ENCODE measurements around the gene CHRNB2.
"Not testable (repeated sequence)": the region's sequence is repeated elsewhere in the genome, so short reads cannot be mapped to it uniquely, and the experiment has no call there.

Gene CHRNB2

DNA sequence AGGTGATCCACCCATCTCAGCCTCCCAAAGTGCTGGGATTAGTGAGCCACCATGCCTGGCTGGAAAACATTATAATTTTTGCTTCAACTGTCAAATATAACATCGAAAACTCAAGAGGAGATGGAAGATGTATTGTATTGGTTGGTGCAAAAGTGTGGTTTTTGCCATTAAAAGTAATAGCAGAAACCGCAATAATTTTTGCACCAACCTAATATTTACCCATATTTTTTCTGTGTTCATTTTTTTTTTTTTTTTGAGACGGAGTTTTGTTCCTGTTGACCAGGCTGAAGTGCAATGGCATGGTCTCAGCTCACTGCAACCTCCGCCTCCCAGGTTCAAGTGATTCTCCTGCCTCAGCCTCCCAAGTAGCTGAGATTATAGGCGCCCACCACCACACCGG lies 38.3 kb upstream of the CHRNB2 start:
- no peak for DNase-seq
- TF ChIP-seq EZH2phosphoT487 (IDR thresholded peaks at IDR 0.05; ENCODE audit: low read length) = no peak
- no peak for TF ChIP-seq CTCF (IDR thresholded peaks at IDR 0.05; ENCODE audit: low read length)
- no peak for TF ChIP-seq EZH2 (optimal IDR thresholded peaks at IDR 0.05; ENCODE audit: low read depth, low read length)
- H3K4me2 ChIP-seq (ENCODE audit: low read depth, low read length) = no peak overlapping the region
- H3K27ac ChIP-seq (ENCODE audit: low read length) = no peak overlapping the region
- no peaks in the 10 kb centered on the region for H3K36me3 ChIP-seq (replicated peaks; ENCODE audit: insufficient read depth, low read length)
- H3K9me2 ChIP-seq (replicated peaks; ENCODE audit: insufficient read depth, low read length) = no peaks in the 10 kb centered on the region
- no peak overlapping the region for H2AFZ ChIP-seq (ENCODE audit: low read length)
- no peaks in the 10 kb centered on the region for H4K20me1 ChIP-seq (ENCODE audit: insufficient read depth, low read length)
- no peak overlapping the region for H3K4me3 ChIP-seq (ENCODE audit: low read length)
- H3K4me1 ChIP-seq (ENCODE audit: low read length) = no peaks in the 10 kb centered on the region
- no peak overlapping the region for H3K9ac ChIP-seq (ENCODE audit: low read length)
- H3K9me3 ChIP-seq (replicated peaks; ENCODE audit: insufficient read depth, low read length) = no peaks in the 10 kb centered on the region
- no peaks in the 10 kb centered on the region for H3F3A ChIP-seq (ENCODE audit: insufficient read depth, low read length)
- no peaks in the 10 kb centered on the region for H3K27me3 ChIP-seq (replicated peaks; ENCODE audit: insufficient read depth, low read length)
- H3K79me2 ChIP-seq (ENCODE audit: low read length) = no peaks in the 10 kb centered on the region

- H3K4me3 ChIP-seq (ENCODE audit: low read length); H3K27ac ChIP-seq (ENCODE audit: low read length); H3K27me3 ChIP-seq (replicated peaks; ENCODE audit: insufficient read depth, low read length): not testable (repeated sequence)
These were observed 35.6 kb upstream of the CHRNB2 start for GRCh38 chr1:154531950-154532349.

DNA sequence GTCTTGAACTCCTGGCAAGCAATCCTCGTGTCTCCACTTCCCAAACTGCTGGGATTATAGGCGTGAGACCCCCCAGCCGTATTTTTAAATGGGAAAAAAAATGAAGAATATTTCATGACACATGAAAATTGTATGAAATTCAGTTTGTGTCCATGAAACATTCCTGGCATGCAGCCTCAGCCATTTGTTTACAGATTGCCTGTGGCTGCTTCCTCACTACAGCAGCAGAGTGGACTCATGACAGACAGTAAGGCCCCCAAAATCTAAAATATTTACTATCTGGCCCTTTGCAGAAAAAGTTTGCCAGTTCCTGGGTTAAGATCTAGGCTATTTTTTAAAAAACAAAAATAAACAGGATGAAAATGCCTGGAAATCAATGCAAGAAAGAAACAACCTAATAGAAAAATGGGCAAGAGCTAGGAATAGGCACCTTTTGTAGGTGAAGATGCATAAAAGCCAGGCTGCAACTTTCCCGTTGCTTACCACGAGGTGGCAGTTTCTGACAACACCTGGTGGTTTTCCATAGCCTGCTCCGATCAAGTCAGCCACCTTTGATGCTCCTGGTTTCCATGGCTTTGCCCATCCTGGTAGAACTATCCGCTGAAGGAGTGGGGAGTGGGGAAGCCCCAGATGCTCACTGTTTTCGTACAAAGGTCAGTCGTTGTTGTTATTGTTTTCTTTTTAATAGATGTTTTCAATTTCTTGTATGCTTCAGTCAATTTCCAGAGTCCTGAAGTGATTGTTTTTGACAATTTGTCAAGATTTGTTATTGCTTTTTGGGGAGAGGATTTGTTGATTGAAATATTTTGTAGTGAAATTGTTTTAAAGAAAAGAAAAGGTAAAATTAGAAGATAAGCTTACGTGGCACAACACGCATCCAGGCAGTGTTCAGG lies 33.4 kb upstream of the CHRNB2 start:
- Histone ChIP-seq H3K27me3 (replicated peaks; ENCODE audit: insufficient read depth, low read length) (no peaks in the 10 kb centered on the region), H3K4me2 (ENCODE audit: low read depth, low read length) (no peak overlapping the region), H3K79me2 (ENCODE audit: low read length) (no peaks in the 10 kb centered on the region), H3K4me3 (ENCODE audit: low read length) (no peak overlapping the region), H3K9me3 (replicated peaks; ENCODE audit: insufficient read depth, low read length) (no peaks in the 10 kb centered on the region), H3K36me3 (replicated peaks; ENCODE audit: insufficient read depth, low read length) (no peaks in the 10 kb centered on the region), H3K4me1 (ENCODE audit: low read length) (no peaks in the 10 kb centered on the region), H2AFZ (ENCODE audit: low read length) (no peak overlapping the region), H3K27ac (ENCODE audit: low read length) (no peak overlapping the region), H3K9me2 (replicated peaks; ENCODE audit: insufficient read depth, low read length) (no peaks in the 10 kb centered on the region), H3K9ac (ENCODE audit: low read length) (no peak overlapping the region), H4K20me1 (ENCODE audit: insufficient read depth, low read length) (no peaks in the 10 kb centered on the region), H3F3A (ENCODE audit: insufficient read depth, low read length) (no peaks in the 10 kb centered on the region)
- DNase-seq = peak; percentile 75
- TF ChIP-seq CTCF (IDR thresholded peaks at IDR 0.05; ENCODE audit: low read length) (peak; percentile 79), EZH2 (optimal IDR thresholded peaks at IDR 0.05; ENCODE audit: low read depth, low read length) (no peak)

More at GRCh38 chr1:154531950-154532349, 35.6 kb upstream of the CHRNB2 start:
- not testable (repeated sequence) for H4K20me1 ChIP-seq (ENCODE audit: insufficient read depth, low read length); DNase-seq; H3K4me2 ChIP-seq (ENCODE audit: low read depth, low read length); H3K9me2 ChIP-seq (replicated peaks; ENCODE audit: insufficient read depth, low read length); H3F3A ChIP-seq (ENCODE audit: insufficient read depth, low read length); H3K9me3 ChIP-seq (replicated peaks; ENCODE audit: insufficient read depth, low read length); H3K9ac ChIP-seq (ENCODE audit: low read length); H3K79me2 ChIP-seq (ENCODE audit: low read length); H3K36me3 ChIP-seq (replicated peaks; ENCODE audit: insufficient read depth, low read length); H3K4me1 ChIP-seq (ENCODE audit: low read length); H2AFZ ChIP-seq (ENCODE audit: low read length)

- no peaks in the 10 kb centered on the region for H3K9me2 ChIP-seq (replicated peaks; ENCODE audit: insufficient read depth, low read length)
- H3F3A ChIP-seq (ENCODE audit: insufficient read depth, low read length) = no peaks in the 10 kb centered on the region
- H3K4me1 ChIP-seq (ENCODE audit: low read length) = no peaks in the 10 kb centered on the region
- H3K36me3 ChIP-seq (replicated peaks; ENCODE audit: insufficient read depth, low read length) = no peaks in the 10 kb centered on the region
- H3K27ac ChIP-seq (ENCODE audit: low read length) = no peak overlapping the region
- no peak for DNase-seq
- no peaks in the 10 kb centered on the region for H3K9me3 ChIP-seq (replicated peaks; ENCODE audit: insufficient read depth, low read length)
- H3K4me2 ChIP-seq (ENCODE audit: low read depth, low read length) = no peak overlapping the region
- TF ChIP-seq EZH2 (optimal IDR thresholded peaks at IDR 0.05; ENCODE audit: low read depth, low read length) (no peak), CTCF (IDR thresholded peaks at IDR 0.05; ENCODE audit: low read length) (no peak), EZH2phosphoT487 (IDR thresholded peaks at IDR 0.05; ENCODE audit: low read length) (no peak)
- no peak overlapping the region for H2AFZ ChIP-seq (ENCODE audit: low read length)
- no peak overlapping the region for H3K4me3 ChIP-seq (ENCODE audit: low read length)
- no peaks in the 10 kb centered on the region for H3K27me3 ChIP-seq (replicated peaks; ENCODE audit: insufficient read depth, low read length)
- no peaks in the 10 kb centered on the region for H3K79me2 ChIP-seq (ENCODE audit: low read length)
- H3K9ac ChIP-seq (ENCODE audit: low read length) = no peak overlapping the region
- no peaks in the 10 kb centered on the region for H4K20me1 ChIP-seq (ENCODE audit: insufficient read depth, low read length)
These were observed 31.0 kb upstream of the CHRNB2 start for GRCh38 chr1:154536570-154536969.

All from MM.1S (cell line).